Activated CD4-positive, alpha-beta T cell treated with anti-CD3 and anti-CD28 coated beads, Interleukin-10, Interleukin-2, amounts not matched to agents 100 ng/mL and 50 ng/mL, durations not matched to agents 16 hours and 8 hours (primary cell): Measurements from ENCODE around the gene SLX9.
A peak's percentile ranks its signal among the peaks of the same experiment; 100 is the strongest.

ENCODE experiments used
- DNase-seq: peaks from one replicate; pipeline ENCODE4 v3.0.0-alpha.2; 2020

SLX9 gene

DNA sequence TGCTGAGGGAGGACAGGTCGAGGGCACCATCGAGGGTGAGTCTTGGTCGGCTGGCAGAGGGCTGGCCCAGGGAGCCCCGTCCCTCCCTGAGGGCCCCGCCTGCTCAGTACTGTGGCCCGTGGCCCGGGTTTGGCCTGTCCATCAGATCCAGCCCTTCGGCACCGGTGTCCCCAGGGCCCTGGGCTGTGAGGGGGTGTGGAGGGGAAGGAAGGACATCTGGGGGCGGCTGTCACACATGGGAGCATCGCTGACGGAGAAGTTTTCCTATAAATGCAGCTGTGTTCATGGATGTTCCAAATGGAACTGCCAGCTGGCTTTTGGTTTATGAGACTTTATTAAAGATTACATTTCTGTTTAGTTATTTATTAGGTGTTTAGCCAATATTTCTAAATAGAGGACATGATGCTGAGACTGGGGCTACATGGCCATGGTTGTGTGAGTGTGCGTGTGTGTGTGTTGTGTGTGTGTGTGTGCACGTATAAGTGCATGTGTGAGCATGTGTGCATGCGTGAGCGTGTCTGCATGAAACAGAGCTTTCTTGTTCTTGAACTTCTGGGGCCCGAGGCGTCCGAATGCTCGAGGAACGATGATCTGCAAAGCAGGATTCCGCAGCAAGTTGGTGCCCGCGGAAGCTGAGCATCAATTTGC, 54.3 kb downstream of the SLX9 start:
- DNase-seq: no peak

DNA sequence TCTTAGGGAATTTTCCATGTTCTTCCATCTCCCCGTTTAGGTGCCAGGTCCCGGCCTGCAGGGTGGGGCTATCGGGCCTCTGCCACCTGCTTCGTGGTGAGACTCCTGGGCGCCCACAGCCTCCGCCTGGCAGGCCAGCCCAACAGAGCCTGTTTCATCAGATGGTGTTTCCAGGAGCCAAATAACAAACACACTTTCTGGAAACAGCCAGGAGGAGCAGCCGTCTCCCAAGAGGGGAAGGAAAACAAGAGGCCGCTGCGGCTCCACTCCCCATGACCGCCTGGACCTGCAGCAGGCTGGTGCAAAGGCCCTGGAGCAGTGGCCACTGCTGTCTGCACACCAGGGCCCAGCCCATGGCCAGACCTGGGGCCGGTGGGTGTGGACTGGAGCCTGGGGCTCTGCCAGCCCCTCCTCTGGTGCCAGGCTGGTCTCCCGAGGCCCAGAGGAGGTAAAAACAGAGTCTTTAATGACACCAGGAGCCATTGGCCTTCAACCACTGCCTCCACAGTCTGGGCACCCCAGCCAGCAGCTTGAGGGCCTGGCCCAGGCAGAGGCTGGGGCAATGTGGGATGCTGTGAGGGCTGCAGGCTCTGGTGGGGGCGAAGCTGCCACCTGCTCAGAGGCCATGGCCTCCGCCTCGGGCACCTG, 55.0 kb downstream of the SLX9 start:
- DNase-seq: no peak

GRCh38 chr21:44995343-44995941, 55.6 kb downstream of the SLX9 start:
- no peak for DNase-seq

- no peak for DNase-seq
These were observed 56.3 kb downstream of the SLX9 start for GRCh38 chr21:44996096-44996495.

- no peak for DNase-seq
These were observed 56.7 kb downstream of the SLX9 start for GRCh38 chr21:44996501-44996921.

DNA sequence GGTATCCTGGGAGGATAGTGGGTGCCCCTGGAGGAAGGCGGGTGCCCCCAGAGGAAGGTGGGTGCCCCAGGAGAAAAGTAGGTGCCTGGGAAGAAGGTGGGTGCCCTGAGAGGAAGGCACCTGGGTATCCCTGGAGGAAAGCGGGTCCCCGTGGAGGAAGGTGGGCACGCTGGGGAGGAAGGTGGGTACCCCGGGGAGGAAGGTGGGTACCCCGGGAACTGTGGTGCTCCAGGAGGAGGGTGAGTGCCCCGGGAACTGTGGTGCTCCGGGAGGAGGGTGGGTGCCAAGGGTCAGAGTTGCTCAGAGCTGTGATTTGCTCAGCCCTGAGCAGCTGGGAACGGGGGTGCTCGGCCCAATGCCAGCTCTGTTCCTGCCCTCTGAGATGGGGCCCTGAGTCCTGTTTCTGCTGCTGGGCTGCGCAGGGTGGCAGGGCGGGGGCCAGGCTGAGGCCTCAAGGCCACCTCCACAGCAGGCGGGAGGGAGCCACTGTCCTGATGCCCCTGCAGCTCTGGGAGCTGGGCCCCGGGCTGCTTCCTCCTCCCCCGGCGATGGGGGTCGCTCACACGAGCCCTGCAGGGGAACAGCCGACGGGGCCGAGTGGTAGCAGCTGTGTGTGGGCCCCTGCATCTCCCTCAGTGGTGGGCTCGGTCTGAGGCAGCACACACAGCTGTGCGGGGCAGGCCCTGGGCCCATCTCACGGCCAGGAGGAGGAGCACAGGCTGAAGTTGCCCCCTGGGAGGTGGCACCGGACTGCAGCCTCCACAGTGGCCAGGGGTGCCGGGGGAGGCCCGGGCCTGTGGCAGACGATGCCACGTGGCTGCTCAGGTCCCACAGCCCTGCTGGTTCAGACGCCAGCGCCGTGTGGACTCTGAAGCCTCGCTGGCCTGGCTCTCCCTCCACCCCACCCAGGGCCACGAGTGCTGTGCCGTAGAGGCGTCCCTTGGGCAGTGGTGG, 57.4 kb downstream of the SLX9 start:
- no peak for DNase-seq

GRCh38 chr21:44998086-44998620, 58.3 kb downstream of the SLX9 start:
- no peak for DNase-seq

- DNase-seq: no peak
These were observed 59.0 kb downstream of the SLX9 start for GRCh38 chr21:44998621-44999427.

DNA sequence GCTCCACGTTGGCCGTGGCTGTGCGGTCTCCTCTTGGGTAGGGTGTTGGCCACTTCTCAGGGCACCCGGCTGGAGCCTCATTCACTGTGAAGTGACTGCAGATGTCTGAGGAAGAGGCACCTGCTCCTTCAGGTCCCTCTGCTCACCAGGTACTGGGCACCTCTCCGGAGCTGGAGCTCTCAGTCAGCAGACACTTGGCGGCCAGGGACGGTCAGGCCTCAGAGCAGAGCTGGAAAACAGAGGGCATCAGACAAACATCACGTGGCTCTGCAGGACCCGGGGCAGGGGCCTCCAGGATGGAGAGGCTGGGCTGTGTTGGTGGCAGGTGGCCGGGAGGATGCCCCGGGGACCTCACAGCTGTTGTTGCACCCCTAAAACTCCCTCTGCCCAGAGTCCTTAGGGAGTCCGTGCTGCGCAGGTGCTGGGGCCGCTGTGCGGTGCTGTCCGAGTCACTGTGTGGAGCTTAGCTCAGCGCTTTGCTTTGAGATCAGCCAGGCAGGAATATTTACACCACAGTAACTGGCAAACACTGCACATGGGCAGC, 59.7 kb downstream of the SLX9 start:
- no peak for DNase-seq

DNA sequence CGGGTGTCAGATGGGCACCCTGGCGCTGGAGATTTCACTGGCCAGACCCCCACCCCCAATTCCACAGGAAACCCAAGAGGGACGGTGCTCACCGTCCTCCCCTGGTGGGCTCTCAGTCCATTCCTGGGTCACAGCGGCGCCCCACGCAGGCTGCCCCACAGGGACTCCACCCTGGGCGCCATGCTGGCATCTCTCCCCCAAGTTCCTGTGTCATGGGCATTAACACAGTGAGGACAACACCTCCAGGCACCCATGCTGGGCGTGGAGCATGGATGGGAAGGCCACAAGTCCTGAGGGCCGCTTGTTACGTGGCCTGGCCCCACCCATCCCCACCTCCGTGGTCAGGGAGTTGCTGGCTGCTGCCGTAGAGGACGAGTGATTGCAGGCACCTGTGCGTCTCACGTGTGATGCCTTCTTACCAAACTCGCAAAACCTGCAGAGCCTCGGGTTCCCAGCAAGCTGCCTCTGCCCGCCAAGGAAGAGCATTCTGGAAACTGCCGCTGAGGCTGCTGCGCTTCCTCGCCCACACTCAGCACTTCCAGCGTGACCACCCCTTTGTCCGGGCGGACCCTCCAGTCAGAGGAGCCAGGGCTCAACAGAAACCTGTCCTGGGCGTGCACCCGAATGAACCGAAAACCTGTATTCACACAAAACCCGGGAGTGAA, 60.3 kb downstream of the SLX9 start:
- DNase-seq: no peak

DNA sequence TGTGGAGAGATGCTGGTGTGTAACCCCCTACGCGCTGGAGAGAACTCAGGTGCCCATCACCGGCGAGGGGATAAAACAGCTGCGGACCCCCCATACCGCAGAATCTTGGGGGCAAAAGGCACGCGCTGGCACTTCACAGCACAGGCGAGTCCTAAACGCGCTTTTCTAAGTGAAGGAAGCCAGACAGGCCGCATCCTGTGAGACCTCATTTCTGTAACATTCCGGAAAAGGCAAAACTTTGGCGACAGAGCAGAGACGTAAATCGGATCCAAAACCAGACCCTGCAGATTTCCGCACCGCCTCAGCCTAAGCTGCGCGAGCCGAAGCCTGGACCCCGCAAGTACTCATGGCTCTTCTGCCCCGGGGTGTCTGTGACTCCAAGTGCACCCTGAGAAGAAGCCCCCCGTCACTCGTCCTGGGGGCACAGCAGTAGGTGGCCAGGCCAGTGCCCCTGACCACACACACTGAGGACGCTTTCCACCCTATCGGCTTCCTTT, 60.9 kb downstream of the SLX9 start:
- no peak for DNase-seq

DNA sequence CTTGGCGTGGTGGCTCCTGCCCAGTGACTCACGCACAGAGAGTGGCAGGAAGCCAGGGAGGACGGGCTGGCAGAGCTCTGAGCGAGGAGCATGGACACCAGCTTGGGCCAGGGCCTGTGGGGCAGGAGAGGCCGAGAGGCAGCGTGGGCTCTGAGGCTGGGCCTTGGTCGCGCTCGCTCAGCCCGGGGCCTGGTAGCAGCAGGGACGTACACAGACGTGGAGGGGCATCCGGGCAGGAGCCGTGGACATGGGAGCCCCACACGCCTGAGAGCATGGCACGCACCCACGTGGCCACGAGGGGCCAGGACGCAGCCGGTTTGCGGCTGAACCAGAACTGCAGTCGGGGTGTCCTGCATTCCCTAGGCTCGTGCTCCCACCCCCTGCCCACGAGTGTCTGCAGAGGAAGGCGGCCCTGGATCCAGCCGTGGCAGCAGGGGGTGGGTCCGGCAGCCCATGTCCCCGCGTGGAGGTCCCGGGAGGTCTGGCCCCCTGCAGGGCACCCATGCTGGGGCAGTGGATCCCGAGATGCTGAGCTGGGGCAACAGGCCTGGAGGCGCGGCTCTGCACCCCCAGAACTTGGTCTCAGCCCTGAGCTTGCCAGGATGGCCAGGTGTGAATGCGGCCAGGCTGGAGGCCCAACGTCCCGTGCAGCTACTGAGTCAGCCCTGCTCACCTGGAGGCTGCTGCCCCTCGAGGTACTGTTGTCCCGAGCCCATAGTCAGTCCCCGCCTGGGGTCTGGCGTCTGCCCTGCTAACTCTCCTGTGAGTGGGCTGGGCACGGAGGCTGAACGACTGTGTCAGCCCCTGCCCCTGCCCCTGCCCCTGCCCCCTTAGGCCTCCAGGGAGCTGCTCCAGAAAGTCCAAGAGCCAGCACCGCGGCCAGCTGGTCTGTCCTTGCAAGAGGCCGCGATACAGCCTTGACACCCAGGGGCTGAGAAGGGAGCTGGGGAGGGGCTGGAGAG, 61.6 kb downstream of the SLX9 start:
- no peak for DNase-seq

GRCh38 chr21:45002381-45003204, 62.8 kb downstream of the SLX9 start:
- DNase-seq: no peak

GRCh38 chr21:45003331-45004058, 63.7 kb downstream of the SLX9 start:
- DNase-seq: no peak

DNA sequence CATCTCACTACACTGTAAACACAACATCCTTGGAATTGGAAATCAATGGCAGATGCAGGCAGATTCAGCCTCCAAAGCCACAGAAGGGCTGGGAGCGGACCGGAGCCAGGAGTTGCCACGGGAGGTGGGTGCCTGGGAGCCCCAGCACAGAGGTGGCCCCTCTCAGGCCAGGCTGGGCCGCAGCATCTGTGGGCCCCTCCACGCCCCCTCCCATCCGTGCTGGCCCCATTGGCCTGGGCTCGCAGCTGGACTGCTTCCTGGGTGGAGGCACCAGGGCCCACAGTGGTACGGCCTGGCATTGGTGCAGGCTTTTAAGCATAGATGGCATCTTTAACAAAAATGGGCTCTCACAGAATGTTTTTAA, 64.2 kb downstream of the SLX9 start:
- DNase-seq: no peak

DNA sequence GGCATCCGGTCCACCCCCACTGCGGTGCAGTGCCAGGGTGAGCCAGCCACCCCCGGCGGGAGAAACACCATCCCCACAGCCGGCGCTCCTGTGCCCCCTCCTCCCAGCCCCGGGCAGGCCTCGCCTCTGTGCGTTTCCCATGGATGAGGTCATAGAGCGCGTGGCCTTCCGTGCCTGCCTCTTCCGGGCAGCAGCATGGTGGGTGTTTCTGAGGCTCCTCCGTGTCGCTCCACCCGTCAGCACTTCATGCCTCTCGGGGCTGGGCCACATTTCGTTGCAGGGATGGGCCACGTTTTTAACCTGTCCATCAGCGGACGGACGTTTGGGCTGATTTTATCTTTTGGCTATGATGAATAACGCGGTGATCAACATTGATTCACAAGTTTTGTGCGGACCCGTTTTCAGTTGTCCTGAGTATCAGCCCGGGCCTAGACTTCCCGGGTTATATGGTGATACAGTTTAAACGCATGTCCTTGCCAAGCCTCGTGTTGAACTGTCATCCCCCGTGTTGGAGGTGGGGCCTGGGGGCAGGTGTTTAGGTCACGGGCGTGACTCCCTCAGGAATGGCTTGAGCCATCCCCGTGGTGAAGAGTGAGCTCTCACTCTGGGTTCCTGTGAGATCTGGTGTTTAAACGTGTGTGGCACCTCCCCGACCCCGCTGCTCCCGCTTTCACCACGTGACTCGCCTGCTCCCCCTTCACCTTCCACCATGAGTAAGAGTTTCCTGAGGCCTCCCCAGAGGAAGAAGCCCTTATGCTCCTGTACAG, 64.8 kb downstream of the SLX9 start:
- DNase-seq: peak; percentile 16

DNA sequence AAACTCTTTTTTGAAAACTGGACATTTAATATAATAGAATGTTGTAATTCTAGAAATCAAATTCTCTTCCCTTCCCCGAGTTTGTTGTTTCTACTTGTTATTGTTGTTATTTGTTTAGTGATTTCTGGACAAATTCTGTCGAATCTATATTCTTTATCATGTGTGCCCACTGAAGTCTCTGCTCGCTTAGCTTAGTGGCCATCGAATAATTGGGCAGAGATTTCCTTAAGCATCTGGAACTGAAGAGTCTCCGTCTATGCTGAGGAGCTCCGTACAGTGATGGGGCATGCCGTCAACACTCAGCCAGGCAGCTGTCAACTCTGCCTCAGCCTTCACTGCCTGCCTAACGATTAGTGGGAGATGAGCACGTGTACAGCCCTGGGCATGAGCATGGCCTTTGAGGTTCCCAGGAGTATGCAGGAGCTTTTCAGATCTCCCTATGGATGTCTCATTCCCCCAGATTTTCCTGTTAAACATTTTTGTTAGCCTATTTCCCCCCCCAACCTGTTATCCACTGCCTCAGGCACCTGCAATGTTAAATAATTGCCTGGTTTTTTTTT, 66.8 kb downstream of the SLX9 start:
- no peak for DNase-seq
